Measurements from ENCODE around the gene GPR62. TPM values are rescaled to one million over a fixed set of nuclear protein-coding genes. Genes with fewer than 3 reads are reported as not detected.

The GPR62 gene
- total RNA-seq, 1 donor from 2014 or later = not detected

DNA sequence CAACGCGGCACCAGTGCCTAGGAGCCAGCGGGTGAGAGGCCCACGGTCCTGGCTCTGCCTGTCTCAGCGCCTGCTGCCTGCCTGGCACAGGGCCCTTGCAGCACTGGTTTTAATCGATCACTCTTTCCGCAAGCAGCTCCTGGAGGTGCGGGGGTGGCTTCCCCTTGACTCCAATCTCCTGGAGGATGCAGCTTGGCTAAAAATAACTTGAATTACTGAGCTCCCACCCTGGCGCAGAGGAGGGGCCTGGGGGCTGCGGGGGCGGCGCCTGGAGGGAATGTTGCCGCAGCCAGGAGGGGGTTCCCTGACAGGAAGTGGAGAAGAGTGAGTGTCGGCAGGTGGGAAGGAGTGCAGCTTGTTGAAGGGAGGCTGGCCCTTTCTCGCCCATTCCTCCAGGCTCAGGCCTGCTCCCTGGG is 50.4 kb downstream of the GPR62 start:
- Mint-ChIP-seq H3K36me3 (ENCODE audit: low read depth) (no peaks in the 10 kb centered on the region), H3K27me3 (peaks cover 3% of the 10 kb centered on the region), H3K4me1 (peaks cover 16% of the 10 kb centered on the region), H3K4me3 (no peak overlapping the region), H3K9me3 (no peaks in the 10 kb centered on the region), H3K27ac (no peak overlapping the region)
- intact Hi-C loops (cut with micrococcal nuclease) = no loop called here
- no peak for DNase-seq

DNA sequence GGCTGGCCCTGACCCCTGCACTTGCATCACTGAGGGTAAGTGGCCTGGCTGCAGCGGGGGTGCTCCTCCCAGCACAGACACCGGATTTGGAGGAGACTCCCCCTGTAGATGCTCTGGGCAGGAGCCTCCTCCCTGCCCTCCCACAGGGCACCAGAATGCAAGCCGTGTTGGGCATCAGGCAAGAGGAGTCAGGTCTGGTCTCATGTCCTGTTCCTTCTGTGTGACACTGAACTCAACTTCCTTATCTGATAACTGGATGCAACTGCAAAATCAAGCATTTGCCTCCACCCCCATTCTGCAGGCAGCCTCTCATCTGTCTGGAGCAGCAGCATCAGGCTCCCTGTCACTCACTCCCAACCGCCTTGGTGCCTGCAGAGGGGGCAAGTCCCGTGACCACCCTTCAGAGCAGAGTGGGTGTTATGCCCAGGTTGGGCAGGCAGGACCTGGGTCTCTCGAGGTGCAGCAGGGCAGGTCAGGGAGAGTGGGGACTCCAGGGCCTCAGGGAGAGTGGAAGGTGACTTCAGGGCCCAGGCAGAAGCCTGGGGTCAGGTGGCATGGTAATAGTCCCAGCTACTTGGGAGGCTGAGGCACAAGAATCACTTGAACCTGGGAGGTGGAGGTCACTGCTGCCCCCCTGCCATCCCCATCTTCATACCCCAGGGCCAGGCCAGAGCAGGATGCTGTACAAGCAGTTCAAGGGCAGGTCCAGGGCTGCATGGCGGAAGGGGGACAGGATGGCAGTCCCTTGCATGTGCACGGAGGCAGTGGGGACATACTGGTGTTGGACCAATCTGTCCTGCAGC is 51.0 kb downstream of the GPR62 start:
- H3K36me3 Mint-ChIP-seq (ENCODE audit: low read depth) = no peaks in the 10 kb centered on the region
- peaks cover 3% of the 10 kb centered on the region for H3K27me3 Mint-ChIP-seq
- no peaks in the 10 kb centered on the region for H3K9me3 Mint-ChIP-seq
- intact Hi-C loops (cut with micrococcal nuclease) = no loop called here
- no peak for DNase-seq
- no peak overlapping the region for H3K4me3 Mint-ChIP-seq
- peaks cover 16% of the 10 kb centered on the region for H3K4me1 Mint-ChIP-seq
- no peak overlapping the region for H3K27ac Mint-ChIP-seq

DNA sequence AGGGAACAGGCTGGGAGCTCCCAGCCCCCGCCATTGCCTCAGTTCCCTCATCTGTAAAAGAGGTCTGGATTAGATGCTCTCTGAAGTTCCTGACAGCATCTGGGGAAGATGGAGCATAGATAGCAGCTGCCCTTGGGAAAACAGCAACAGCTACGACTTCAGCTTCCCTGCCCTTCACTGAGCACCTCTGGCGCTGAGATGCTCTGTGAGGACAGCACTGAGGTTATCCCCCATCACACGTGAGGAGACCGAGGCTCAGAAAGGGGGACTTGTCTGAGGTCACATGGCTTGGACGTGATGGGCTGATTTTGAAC is 51.6 kb downstream of the GPR62 start:
- intact Hi-C loops (cut with micrococcal nuclease) = no loop called here
- Mint-ChIP-seq H3K9me3 (no peaks in the 10 kb centered on the region), H3K36me3 (ENCODE audit: low read depth) (no peaks in the 10 kb centered on the region), H3K27me3 (peaks cover 3% of the 10 kb centered on the region), H3K4me1 (peaks cover 16% of the 10 kb centered on the region), H3K27ac (no peak overlapping the region), H3K4me3 (no peak overlapping the region)
- no peak for DNase-seq

Other genes with a start within 250 kb of the GPR62 start
- 0.24 and 0.86 TPM in 2 replicates for gene GRM2, start 248.3 kb upstream of the GPR62 start, total RNA-seq
- not detected in 2 replicates for gene IQCF6, start 176.1 kb upstream of the GPR62 start, total RNA-seq
- not detected in 2 replicates for gene IQCF2, start 93.8 kb upstream of the GPR62 start, total RNA-seq
- not detected in 2 replicates for gene IQCF5, start 79.8 kb upstream of the GPR62 start, total RNA-seq
- gene IQCF1, start 52.0 kb upstream of the GPR62 start, total RNA-seq = not detected in 2 replicates
- gene RRP9, start 13.5 kb upstream of the GPR62 start, total RNA-seq = 92.3 and 95.5 TPM in 2 replicates
- gene PARP3, start 13.0 kb upstream of the GPR62 start, total RNA-seq = 17.0 and 17.5 TPM in 2 replicates
- gene PCBP4, start 12.1 kb downstream of the GPR62 start, total RNA-seq = 15.2 and 16.8 TPM in 2 replicates
- gene ABHD14B, start 18.7 kb downstream of the GPR62 start, total RNA-seq = 43.2 and 45.3 TPM in 2 replicates
- gene ABHD14A, start 19.7 kb downstream of the GPR62 start, total RNA-seq = 12.3 and 13.8 TPM in 2 replicates
- 57.9 and 58.7 TPM in 2 replicates for gene ACY1, start 28.2 kb downstream of the GPR62 start, total RNA-seq
- gene RPL29, start 40.5 kb downstream of the GPR62 start, total RNA-seq = 1,714 and 1,721 TPM in 2 replicates
- gene DUSP7, start 101.2 kb downstream of the GPR62 start, total RNA-seq = 33.5 and 34.0 TPM in 2 replicates
- 23.2 and 24.1 TPM in 2 replicates for gene POC1A, start 199.0 kb downstream of the GPR62 start, total RNA-seq
- 115 and 118 TPM in 2 replicates for gene ALAS1, start 242.8 kb downstream of the GPR62 start, total RNA-seq